HG02571 (cell line): Measurements from ENCODE around the gene KDM5B.
"Not testable (repeated sequence)": the region's sequence is repeated elsewhere in the genome, so short reads cannot be mapped to it uniquely, and the experiment has no call there.

ENCODE experiments used
- ATAC-seq: cut with Tn5 transposase; IDR thresholded peaks from one replicate; pipeline ENCODE4 v1.9.1; 2021; ENCODE audit warnings: mild to moderate bottlenecking, moderate library complexity; ENCODE audit not compliant: unreplicated experiment

Gene KDM5B

GRCh38 chr1:202716654-202717053 is 91.6 kb downstream of the KDM5B start:
- ATAC-seq = no peak

- not testable (repeated sequence) for ATAC-seq
Measured at GRCh38 chr1:202714202-202714601, 94.0 kb downstream of the KDM5B start.

- ATAC-seq = no peak
Measured at GRCh38 chr1:202713110-202713509, 95.1 kb downstream of the KDM5B start.

- no peak for ATAC-seq
Measured at GRCh38 chr1:202711949-202712635, 96.1 kb downstream of the KDM5B start.

GRCh38 chr1:202710070-202711045 is 97.9 kb downstream of the KDM5B start, which contains the start of gene SYT2:
SYT2 (minus strand) TSS chr1:202710454; CDS start chr1:202605772, 104,682 bp downstream.
- ATAC-seq = no peak

- no peak for ATAC-seq
Measured at GRCh38 chr1:202709276-202710041, 98.8 kb downstream of the KDM5B start.

- ATAC-seq = no peak
Measured at GRCh38 chr1:202708456-202709275, 99.6 kb downstream of the KDM5B start.

- no peak for ATAC-seq
Measured at GRCh38 chr1:202706851-202707250, 101.4 kb downstream of the KDM5B start.

GRCh38 chr1:202704601-202705000 is 103.6 kb downstream of the KDM5B start:
- ATAC-seq = no peak

- ATAC-seq = no peak
Measured at GRCh38 chr1:202703191-202703590, 105.0 kb downstream of the KDM5B start.

GRCh38 chr1:202702088-202702487 is 106.1 kb downstream of the KDM5B start:
- ATAC-seq = no peak

GRCh38 chr1:202701200-202701599 is 107.0 kb downstream of the KDM5B start:
- no peak for ATAC-seq

GRCh38 chr1:202700061-202700460 is 108.2 kb downstream of the KDM5B start:
- no peak for ATAC-seq

GRCh38 chr1:202698276-202698675 is 109.9 kb downstream of the KDM5B start:
- ATAC-seq = no peak

GRCh38 chr1:202697038-202697437 is 111.2 kb downstream of the KDM5B start:
- no peak for ATAC-seq

- ATAC-seq = no peak
Measured at GRCh38 chr1:202694314-202694713, 113.9 kb downstream of the KDM5B start.

GRCh38 chr1:202692959-202693555 is 115.2 kb downstream of the KDM5B start:
- ATAC-seq = no peak

GRCh38 chr1:202691816-202692215 is 116.4 kb downstream of the KDM5B start:
- no peak for ATAC-seq

GRCh38 chr1:202689493-202690342 is 118.5 kb downstream of the KDM5B start:
- ATAC-seq = no peak
